Neural crest cell (in vitro differentiated cells): ENCODE measurements around the gene ADD1. TPM values are rescaled to one million over a fixed set of nuclear protein-coding genes. Genes with fewer than 3 reads are reported as not detected.

ENCODE experiments used
- DNase-seq: peaks from one replicate; pipeline ENCODE4 v3.0.0; 2021; ENCODE audit warnings: low read depth, mixed read lengths, low spot score
- H3K27ac Mint-ChIP-seq: one replicate; pipeline ENCODE4 v1.8.0; 2021; ENCODE audit warnings: mild to moderate bottlenecking, mixed read lengths; ENCODE audit not compliant: unreplicated experiment
- H3K27me3 Mint-ChIP-seq: 2 replicates; pipeline ENCODE4 v1.8.0; 2021; ENCODE audit warnings: low read depth, mild to moderate bottlenecking, mixed read lengths
- H3K36me3 Mint-ChIP-seq: 2 replicates; pipeline ENCODE4 v1.8.0; 2021; ENCODE audit warnings: low read depth, mild to moderate bottlenecking, mixed read lengths
- H3K4me1 Mint-ChIP-seq: 2 replicates; pipeline ENCODE4 v1.8.0; 2021; ENCODE audit warnings: mixed read lengths
- H3K4me3 Mint-ChIP-seq: one replicate; pipeline ENCODE4 v1.8.0; 2021; ENCODE audit warnings: mild to moderate bottlenecking, mixed read lengths
- H3K9me3 Mint-ChIP-seq: 2 replicates; pipeline ENCODE4 v1.8.0; 2021; ENCODE audit warnings: mixed read lengths
- CTCF ChIP-seq: fragments of 200-600 bp; sonication (generic); conservative IDR thresholded peaks from 2 replicates; pipeline ENCODE4 v1.5.0; 2021; ENCODE audit warnings: antibody characterized with exemption, mild to moderate bottlenecking
- total RNA-seq: library from RNA; stranded (reverse); gene quantifications from 2 replicates; pipeline ENCODE4 v1.2.1, GENCODE V29; 2021

The ADD1 gene
- total RNA-seq, 1 donor from 2014 or later: 230 TPM

- no peaks in the 10 kb centered on the region for H3K9me3 Mint-ChIP-seq
- no peak overlapping the region for H3K27ac Mint-ChIP-seq
These were observed 23.2 kb downstream of the ADD1 start for GRCh38 chr4:2866891-2867290.

GRCh38 chr4:2867758-2868491, 24.3 kb downstream of the ADD1 start:
- peaks cover 59% of the 10 kb centered on the region for H3K4me1 Mint-ChIP-seq
- no peaks in the 10 kb centered on the region for H3K27me3 Mint-ChIP-seq
- DNase-seq: no peak
- H3K9me3 Mint-ChIP-seq: no peaks in the 10 kb centered on the region
- no peaks in the 10 kb centered on the region for H3K36me3 Mint-ChIP-seq
- H3K4me3 Mint-ChIP-seq: no peak overlapping the region
- peak overlapping the region; percentile 70 for H3K27ac Mint-ChIP-seq
- no peak for TF ChIP-seq CTCF

More at GRCh38 chr4:2866891-2867290, 23.2 kb downstream of the ADD1 start:
- H3K4me3 Mint-ChIP-seq: no peak overlapping the region
- no peak for TF ChIP-seq CTCF
- H3K27me3 Mint-ChIP-seq: no peaks in the 10 kb centered on the region
- no peak for DNase-seq
- no peaks in the 10 kb centered on the region for H3K36me3 Mint-ChIP-seq
- H3K4me1 Mint-ChIP-seq: peaks cover 67% of the 10 kb centered on the region

GRCh38 chr4:2868877-2869487, 25.3 kb downstream of the ADD1 start:
- H3K27ac Mint-ChIP-seq: peak overlapping the region; percentile 54
- H3K9me3 Mint-ChIP-seq: no peaks in the 10 kb centered on the region
- H3K4me1 Mint-ChIP-seq: peaks cover 64% of the 10 kb centered on the region
- H3K36me3 Mint-ChIP-seq: no peaks in the 10 kb centered on the region
- DNase-seq: no peak
- H3K4me3 Mint-ChIP-seq: no peak overlapping the region
- no peaks in the 10 kb centered on the region for H3K27me3 Mint-ChIP-seq
- no peak for TF ChIP-seq CTCF

- no peak for TF ChIP-seq CTCF
- Mint-ChIP-seq H3K27me3 (no peaks in the 10 kb centered on the region), H3K9me3 (no peaks in the 10 kb centered on the region), H3K4me1 (peaks cover 64% of the 10 kb centered on the region), H3K27ac (no peak overlapping the region), H3K4me3 (no peak overlapping the region), H3K36me3 (no peaks in the 10 kb centered on the region)
- no peak for DNase-seq
These were observed 26.0 kb downstream of the ADD1 start for GRCh38 chr4:2869659-2870058.

- H3K36me3 Mint-ChIP-seq: no peaks in the 10 kb centered on the region
- H3K4me3 Mint-ChIP-seq: no peak overlapping the region
- H3K27ac Mint-ChIP-seq: no peak overlapping the region
- H3K4me1 Mint-ChIP-seq: peaks cover 61% of the 10 kb centered on the region
- TF ChIP-seq CTCF: no peak
- H3K27me3 Mint-ChIP-seq: no peaks in the 10 kb centered on the region
- no peaks in the 10 kb centered on the region for H3K9me3 Mint-ChIP-seq
- DNase-seq: no peak
These were observed 26.4 kb downstream of the ADD1 start for GRCh38 chr4:2870082-2870481.
